K562 (cell line): ENCODE measurements around the gene PMVK. TPM values are rescaled to one million over a fixed set of nuclear protein-coding genes. Genes with fewer than 3 reads are reported as not detected.

Experiments used
- AFF4 ChIP-seq: sonication (generic); formaldehyde crosslinking; IDR thresholded peaks from 2 replicates; pipeline ENCODE4 v1.8.0; 2023; ENCODE audit warnings: mild to moderate bottlenecking, missing genetic modification reagents
- ARID1B ChIP-seq: fragments of 450-650 bp; IDR thresholded peaks from 2 replicates; pipeline ENCODE4 v1.6.1; 2016; ENCODE audit warnings: antibody characterized with exemption, mild to moderate bottlenecking, inconsistent platforms
- CREB3 ChIP-seq: fragments of 450-650 bp; conservative IDR thresholded peaks from 2 replicates; pipeline ENCODE4 v1.6.1; 2016; ENCODE audit warnings: missing genetic modification characterization, low read depth, mild to moderate bottlenecking, missing compliant biosample characterization, moderate library complexity
- ERF ChIP-seq: fragments of 450-650 bp; formaldehyde crosslinking; IDR thresholded peaks from 2 replicates; pipeline ENCODE4 v1.4.0; 2020; ENCODE audit warnings: mild to moderate bottlenecking, mixed read lengths
- ESRRA ChIP-seq: fragments of 450-650 bp; IDR thresholded peaks from 2 replicates; pipeline ENCODE4 v1.6.1; 2014; ENCODE audit warnings: low read depth, mild to moderate bottlenecking, moderate library complexity, borderline replicate concordance
- KAT7 ChIP-seq: sonication (generic); formaldehyde crosslinking; IDR thresholded peaks from 2 replicates; pipeline ENCODE4 v1.8.0; 2022; ENCODE audit warnings: missing genetic modification reagents, mild to moderate bottlenecking, borderline replicate concordance
- KDM1A ChIP-seq, 2 experiments: fragments of 450-650 bp; IDR thresholded peaks; 2 replicates each; pipeline ENCODE4 v1.6.1; 2016; ENCODE audit warnings: mild to moderate bottlenecking in 2 of 2
- MEF2A ChIP-seq: IDR thresholded peaks from 2 replicates; pipeline ENCODE4 v1.6.1; 2011; ENCODE audit warnings: low read depth, mild to moderate bottlenecking, low read length, moderate library complexity; ENCODE audit not compliant: control insufficient read depth
- NCOA1 ChIP-seq: fragments of 450-650 bp; IDR thresholded peaks from 2 replicates; pipeline ENCODE4 v1.6.1; 2016; ENCODE audit warnings: low read depth
- SIN3A ChIP-seq, 2 experiments: fragments of 150-350 bp in 1 of 2; IDR thresholded peaks; 2 replicates each; pipeline ENCODE4 v1.6.1; 2011 to 2016; ENCODE audit warnings: borderline replicate concordance in 2 of 2, low read depth in 2 of 2, low read length in 2 of 2, mild to moderate bottlenecking in 2 of 2, moderate library complexity in 2 of 2; ENCODE audit not compliant: control insufficient read depth in 1 of 2
- SLC30A9 ChIP-seq: fragments of 250-450 bp; sonication (Bioruptor Pico); IDR thresholded peaks from 2 replicates; pipeline ENCODE4 v1.8.0; 2022; ENCODE audit warnings: mild to moderate bottlenecking, moderate library complexity
- SREBF2 ChIP-seq: sonication (generic); formaldehyde crosslinking; IDR thresholded peaks from 2 replicates; pipeline ENCODE4 v1.4.0; 2020; ENCODE audit warnings: mild to moderate bottlenecking, missing genetic modification reagents
- ZBTB17 ChIP-seq: fragments of 450-650 bp; formaldehyde crosslinking; IDR thresholded peaks from 2 replicates; pipeline ENCODE4 v1.4.0; 2020; ENCODE audit warnings: mild to moderate bottlenecking
- ZFP30 ChIP-seq: fragments of 250-450 bp; sonication (Bioruptor Pico); IDR thresholded peaks from 2 replicates; pipeline ENCODE4 v1.8.0; 2022; ENCODE audit warnings: moderate library complexity, mild to moderate bottlenecking, inconsistent platforms, borderline replicate concordance
- ZNF12 ChIP-seq: sonication (generic); formaldehyde crosslinking; IDR thresholded peaks from 2 replicates; pipeline ENCODE4 v1.4.0; 2020; ENCODE audit warnings: mild to moderate bottlenecking, missing genetic modification reagents
- polyA plus RNA-seq, 8 experiments: library from polyadenylated mRNA; depleted of rRNA in 4 of 8; stranded (reverse) in 5 of 8; unstranded in 3 of 8; fragments of >200 nt; fragmentation: Nextera tagmentation in 2 of 8; fragmentation: Illumina TruSeq in 1 of 8; extraction: Ambion mirVana in 2 of 8; extraction: Trizol in 1 of 8; gene quantifications; 2 replicates each; pipeline versions ENCODE4 v1.2.1 to v1.2.3, GENCODE V29; 2011 to 2014; ENCODE audit warnings: inconsistent platforms in 1 of 8, missing spikeins in 1 of 8
- total RNA-seq, 7 experiments: library from RNA; depleted of rRNA in 6 of 7; stranded (reverse); fragments of >200 nt in 6 of 7; fragmentation: Illumina TruSeq in 2 of 7; extraction: Trizol in 2 of 7; gene quantifications; 2 replicates each; pipeline versions ENCODE4 v1.2.1 to v1.2.3, GENCODE V29; 2011 to 2021; ENCODE audit warnings: low replicate concordance in 1 of 7
- TF ChIP-seq, protein P1 (sequence below): fragments of 450-650 bp; IDR thresholded peaks from 2 replicates; pipeline ENCODE4 v1.6.1; 2016
- TF ChIP-seq, protein P2 (sequence below), 2 experiments: fragments of 450-650 bp; IDR thresholded peaks; 2 replicates each; pipeline ENCODE4 v1.6.1; 2018; ENCODE audit warnings: mild to moderate bottlenecking in 2 of 2, low read depth in 1 of 2; ENCODE audit not compliant: partially characterized antibody in 2 of 2

The PMVK gene
- total and polyA plus RNA-seq, 9 of the 15 experiments (the other 6 are each of a cell fraction or from before 2014, with no cell fraction given) = 1.1 to 15.3 (median 6.3) TPM

DNA sequence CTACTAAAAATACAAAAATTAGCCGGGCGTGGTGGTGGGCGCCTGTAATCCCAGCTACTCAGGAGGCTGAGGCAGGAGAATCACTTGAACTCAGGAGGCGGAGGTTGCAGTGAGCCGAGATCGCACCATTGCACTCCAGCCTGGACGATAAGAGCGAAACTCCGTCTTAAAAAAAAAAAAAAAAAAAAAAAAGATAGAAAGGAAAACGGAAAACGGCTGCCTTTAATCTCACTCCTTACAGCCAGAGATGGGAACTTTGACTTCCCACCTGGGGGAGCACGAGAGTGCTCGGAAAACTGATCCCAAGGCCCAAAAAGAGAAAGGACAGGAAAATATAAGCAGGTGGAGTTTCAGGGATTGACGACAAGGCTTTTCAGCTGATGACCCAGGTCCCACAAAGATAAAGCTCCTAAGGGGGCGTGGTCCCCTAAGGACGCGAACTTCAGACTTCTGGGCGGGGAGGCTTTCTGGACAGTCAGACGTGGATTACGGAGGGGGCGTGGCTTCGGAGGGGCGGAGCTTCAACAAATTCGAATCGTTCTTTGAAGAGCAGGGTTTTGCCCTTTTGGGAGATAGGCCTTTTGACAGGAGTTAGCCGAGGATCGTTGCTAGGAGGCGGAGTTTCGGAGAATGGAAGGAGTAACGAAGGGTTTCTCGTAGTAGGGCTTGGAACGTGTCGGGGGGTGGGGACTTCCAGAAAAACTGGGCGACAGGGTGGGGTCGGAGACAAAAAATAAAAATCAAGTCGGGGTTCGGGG is 37.0 kb upstream of the PMVK start (continued):
- no peak for TF ChIP-seq AFF4
- TF ChIP-seq ERF (CRISPR knock-in tag) = no peak
- 0 out of 2 replicates have a peak, but pooled peaks have one; percentile 7 for TF ChIP-seq ZNF12 (CRISPR knock-in tag)
- no peak for TF ChIP-seq CREB3 (tag)
- TF ChIP-seq ESRRA = no peak
- TF ChIP-seq MEF2A = no peak
- no peak for TF ChIP-seq ZFP30 (CRISPR knock-in tag)
- TF ChIP-seq ARID1B = peak; percentile 77
- no peak for TF ChIP-seq SREBF2 (CRISPR knock-in tag)
- TF ChIP-seq SLC30A9 (CRISPR knock-in tag) = no peak
- TF ChIP-seq KDM1A (IDR thresholded peaks at IDR 0.05) = 0 out of 4 replicates have a peak, but pooled peaks of 1 of the 2 experiments have one; percentile 25
- peak; percentile 68 to 92; a peak in 3 of 4 replicates for TF ChIP-seq SIN3A (IDR thresholded peaks at IDR 0.05; ENCODE audit: borderline replicate concordance in 2 of 2, control insufficient read depth in 1 of 2, low read depth in 2 of 2, low read length in 2 of 2)
- TF ChIP-seq KAT7 (CRISPR knock-in tag) = no peak
- TF ChIP-seq, protein P1, sequence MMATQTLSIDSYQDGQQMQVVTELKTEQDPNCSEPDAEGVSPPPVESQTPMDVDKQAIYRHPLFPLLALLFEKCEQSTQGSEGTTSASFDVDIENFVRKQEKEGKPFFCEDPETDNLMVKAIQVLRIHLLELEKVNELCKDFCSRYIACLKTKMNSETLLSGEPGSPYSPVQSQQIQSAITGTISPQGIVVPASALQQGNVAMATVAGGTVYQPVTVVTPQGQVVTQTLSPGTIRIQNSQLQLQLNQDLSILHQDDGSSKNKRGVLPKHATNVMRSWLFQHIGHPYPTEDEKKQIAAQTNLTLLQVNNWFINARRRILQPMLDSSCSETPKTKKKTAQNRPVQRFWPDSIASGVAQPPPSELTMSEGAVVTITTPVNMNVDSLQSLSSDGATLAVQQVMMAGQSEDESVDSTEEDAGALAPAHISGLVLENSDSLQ = peak; percentile 80
- TF ChIP-seq, protein P2, sequence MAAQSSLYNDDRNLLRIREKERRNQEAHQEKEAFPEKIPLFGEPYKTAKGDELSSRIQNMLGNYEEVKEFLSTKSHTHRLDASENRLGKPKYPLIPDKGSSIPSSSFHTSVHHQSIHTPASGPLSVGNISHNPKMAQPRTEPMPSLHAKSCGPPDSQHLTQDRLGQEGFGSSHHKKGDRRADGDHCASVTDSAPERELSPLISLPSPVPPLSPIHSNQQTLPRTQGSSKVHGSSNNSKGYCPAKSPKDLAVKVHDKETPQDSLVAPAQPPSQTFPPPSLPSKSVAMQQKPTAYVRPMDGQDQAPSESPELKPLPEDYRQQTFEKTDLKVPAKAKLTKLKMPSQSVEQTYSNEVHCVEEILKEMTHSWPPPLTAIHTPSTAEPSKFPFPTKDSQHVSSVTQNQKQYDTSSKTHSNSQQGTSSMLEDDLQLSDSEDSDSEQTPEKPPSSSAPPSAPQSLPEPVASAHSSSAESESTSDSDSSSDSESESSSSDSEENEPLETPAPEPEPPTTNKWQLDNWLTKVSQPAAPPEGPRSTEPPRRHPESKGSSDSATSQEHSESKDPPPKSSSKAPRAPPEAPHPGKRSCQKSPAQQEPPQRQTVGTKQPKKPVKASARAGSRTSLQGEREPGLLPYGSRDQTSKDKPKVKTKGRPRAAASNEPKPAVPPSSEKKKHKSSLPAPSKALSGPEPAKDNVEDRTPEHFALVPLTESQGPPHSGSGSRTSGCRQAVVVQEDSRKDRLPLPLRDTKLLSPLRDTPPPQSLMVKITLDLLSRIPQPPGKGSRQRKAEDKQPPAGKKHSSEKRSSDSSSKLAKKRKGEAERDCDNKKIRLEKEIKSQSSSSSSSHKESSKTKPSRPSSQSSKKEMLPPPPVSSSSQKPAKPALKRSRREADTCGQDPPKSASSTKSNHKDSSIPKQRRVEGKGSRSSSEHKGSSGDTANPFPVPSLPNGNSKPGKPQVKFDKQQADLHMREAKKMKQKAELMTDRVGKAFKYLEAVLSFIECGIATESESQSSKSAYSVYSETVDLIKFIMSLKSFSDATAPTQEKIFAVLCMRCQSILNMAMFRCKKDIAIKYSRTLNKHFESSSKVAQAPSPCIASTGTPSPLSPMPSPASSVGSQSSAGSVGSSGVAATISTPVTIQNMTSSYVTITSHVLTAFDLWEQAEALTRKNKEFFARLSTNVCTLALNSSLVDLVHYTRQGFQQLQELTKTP (IDR thresholded peaks at IDR 0.05; ENCODE audit: low read depth in 1 of 2, partially characterized antibody in 2 of 2) = peak in 1 of 2 experiments; percentile 30
- 0 out of 2 replicates have a peak, but pooled peaks have one; percentile 34 for TF ChIP-seq ZBTB17
- TF ChIP-seq NCOA1 = 0 out of 2 replicates have a peak, but pooled peaks have one; percentile 13
